Activated T-cell treated with anti-CD3 and anti-CD28 coated beads for 4 hours (primary cell): ENCODE measurements around the gene CPNE4.

Experiments
- DNase-seq: peaks from one replicate; pipeline ENCODE4 v3.0.0-alpha.2; 2020

CPNE4 gene

DNA sequence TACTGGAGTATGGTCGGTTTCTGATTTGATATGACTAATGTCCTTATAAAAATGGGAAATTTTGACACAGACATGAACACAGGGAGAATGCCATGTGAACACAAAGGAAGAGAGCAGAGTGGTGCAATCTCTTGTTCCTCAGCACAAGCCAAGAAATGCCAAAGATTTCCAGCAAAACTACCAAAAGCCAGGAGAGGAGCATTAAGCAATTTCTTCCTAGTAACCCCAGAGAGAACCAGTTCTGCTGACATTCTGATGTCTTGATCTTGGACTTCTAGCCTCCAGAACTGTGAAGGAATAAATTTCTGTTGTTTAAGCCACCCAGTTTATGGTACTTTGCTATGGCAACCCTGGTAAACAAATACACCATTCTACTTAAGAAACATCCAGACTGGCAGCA is 304.2 kb downstream of the CPNE4 start:
- no peak for DNase-seq

DNA sequence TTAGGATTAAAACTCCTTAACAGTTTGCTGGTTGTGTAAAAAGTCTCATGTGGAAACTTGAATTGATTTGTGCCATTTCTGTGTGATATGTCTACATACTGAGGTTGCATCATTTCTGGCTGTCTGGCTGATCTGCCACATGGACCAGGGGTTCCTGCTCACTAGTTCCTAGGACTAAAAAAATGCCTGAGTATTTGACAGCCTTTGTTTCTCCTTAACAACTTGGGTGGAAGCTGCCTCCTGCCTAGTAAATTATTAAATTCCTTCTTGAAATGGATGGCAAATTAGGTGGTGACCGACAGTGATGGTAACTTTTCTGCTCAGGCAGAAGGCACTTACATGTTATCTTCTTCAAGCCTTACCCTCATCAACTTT is 305.2 kb downstream of the CPNE4 start:
- no peak for DNase-seq

DNA sequence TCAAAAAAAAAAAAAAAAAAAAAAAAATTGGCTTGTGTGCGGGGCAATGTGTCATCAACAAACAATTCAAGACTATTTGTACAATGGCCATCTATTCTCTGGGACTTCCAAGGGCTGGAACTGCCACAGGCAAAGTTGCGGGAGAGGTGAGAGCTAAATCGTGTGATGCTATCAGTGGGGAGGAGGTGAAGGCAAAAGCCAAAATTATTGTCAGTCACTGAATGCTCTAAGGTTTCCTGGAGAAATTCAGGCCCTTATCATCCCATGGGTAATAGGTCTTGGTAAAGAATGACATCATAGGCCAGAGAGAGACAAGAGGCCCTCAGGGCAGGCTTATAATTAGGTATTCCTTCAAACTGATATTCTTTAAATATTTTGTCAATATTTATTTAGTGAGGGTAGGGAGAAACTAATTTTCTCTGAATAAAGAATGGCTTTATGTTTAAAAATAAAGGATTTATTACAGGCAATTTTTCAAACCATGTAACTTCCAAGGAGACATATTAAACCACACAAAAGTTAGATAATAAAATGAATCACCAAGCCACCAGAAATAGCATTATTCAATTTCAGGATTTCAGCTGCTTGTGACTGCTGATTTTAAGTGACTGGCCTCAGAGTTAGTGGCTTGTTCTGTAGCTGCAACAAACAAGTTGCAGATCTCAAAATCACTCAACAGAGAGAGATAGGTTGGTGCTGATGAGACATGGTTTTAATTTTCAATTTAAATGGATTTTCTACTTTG is 305.7 kb downstream of the CPNE4 start:
- no peak for DNase-seq

DNA sequence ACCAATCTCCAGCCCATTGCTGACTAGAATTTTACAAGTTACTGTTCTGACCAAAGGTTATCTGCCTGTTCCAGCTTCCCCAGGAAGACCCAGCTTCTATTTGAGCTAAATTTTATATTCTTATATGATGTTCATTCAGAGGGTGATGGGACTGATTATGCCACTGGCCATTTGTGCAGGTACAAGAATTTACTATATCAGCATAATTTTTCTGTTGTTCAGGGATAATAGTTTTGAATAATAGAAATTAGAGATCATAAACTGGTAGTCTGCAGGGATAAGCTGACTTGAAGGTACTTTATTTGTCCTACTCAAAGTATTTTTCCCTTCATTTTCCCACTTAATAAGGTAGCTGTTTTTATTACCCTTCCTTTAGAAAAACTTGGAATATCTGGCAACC is 309.4 kb downstream of the CPNE4 start:
- DNase-seq: no peak

DNA sequence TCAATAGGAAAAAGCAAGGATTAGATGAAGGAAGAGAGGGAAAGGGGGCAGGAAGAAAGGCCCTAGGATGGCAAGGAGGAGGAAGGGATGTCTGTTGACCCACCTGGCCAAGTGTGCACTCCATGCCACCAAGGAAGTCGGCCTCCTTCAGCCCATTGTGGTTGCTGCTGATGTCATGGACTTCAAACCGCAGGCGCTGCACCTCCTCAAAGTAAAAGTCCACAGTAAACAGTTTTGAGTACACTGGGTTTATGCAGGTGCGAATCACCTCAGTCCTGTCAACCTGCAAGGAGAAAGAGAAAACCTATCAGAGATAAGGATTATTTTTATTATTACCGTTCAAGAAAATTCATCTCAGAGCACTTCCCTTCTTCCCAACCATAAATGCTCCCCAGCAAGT is 311.5 kb downstream of the CPNE4 start:
- DNase-seq: no peak

DNA sequence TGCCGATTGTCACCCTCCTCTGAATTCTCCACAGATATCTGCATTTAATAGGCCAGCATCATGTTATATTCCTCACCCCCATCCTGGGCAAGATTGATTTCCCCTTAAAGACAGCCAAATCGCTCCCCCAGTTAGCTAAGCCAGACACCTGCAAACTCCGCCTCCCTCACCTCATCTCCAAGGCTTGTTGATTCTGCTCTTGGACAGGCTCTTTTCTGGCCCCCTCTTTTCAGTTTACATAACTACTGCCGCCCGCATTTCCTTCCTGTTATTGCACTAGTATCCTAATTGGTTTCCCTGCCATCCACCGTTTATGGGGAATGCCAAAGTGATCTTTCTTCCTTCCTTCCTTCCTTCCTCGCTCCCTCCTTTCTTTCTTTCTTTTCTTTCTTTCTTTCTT is 317.3 kb downstream of the CPNE4 start:
- no peak for DNase-seq

DNA sequence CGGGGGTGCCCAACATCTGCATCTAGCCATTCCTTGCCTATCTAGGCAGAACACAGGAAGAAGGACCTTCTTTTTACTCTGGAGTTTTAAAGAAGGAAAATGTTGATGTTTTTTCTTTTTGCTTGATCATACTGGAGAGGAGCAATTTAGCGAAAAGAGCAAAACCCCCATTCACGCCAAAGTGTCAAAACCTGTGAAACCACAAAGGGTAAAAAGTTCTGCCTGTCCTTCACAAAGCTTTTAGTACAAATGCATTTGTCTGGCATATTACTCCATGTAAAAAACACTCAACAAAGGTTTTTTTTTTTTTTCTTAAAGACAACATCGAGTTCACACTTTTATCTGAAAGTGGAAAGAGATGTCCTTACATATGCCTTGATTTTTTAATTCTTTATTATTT is 317.9 kb downstream of the CPNE4 start:
- no peak for DNase-seq

DNA sequence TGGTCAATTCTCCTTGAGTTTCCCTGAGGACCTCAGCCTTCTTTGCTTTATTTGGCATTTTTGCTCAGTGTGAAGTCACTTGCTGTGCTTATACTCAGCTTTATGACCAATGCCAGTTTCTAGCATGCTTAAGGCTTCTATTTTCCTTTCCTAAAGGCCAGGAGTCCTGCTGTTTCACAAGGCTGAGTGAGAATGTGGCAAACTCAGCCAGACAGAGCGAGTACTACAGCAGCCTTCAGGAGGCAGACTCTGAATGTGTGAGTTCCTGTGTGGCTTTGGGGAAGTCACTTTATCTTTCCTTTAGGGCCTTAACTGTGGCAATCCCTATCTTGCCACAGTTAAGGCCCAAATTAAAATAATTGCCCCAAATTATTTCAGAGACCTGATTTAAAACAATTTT is 318.8 kb downstream of the CPNE4 start:
- DNase-seq: no peak

DNA sequence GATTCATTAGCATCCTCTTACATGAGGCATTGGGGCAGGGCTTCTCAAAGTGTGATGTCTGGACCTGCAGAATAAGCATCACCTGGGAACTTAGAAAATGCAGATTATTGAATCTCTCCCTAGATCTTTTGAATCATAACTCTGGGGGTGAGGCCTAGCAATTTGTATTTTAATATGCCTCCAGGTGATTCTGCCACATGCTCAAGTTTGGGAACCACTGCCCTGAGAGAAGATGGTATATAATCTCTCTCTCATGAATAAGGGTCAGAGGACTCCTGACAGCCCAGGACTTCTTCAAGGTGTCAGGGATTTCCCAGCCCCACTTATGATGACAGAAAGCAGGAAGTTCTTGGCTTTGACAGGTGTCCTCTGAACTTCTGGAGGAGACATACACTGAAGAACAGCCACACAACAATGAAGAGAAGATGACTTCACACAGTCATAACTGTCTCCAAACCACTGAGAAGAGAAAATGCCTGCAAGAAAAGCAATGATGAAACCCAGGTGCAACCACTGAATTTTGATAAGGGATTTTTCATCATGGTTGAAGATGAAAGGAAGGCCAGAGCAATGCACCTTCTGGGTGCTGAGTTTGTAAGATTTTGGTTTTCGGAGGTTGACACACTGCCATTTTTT is 320.1 kb downstream of the CPNE4 start:
- DNase-seq: no peak

DNA sequence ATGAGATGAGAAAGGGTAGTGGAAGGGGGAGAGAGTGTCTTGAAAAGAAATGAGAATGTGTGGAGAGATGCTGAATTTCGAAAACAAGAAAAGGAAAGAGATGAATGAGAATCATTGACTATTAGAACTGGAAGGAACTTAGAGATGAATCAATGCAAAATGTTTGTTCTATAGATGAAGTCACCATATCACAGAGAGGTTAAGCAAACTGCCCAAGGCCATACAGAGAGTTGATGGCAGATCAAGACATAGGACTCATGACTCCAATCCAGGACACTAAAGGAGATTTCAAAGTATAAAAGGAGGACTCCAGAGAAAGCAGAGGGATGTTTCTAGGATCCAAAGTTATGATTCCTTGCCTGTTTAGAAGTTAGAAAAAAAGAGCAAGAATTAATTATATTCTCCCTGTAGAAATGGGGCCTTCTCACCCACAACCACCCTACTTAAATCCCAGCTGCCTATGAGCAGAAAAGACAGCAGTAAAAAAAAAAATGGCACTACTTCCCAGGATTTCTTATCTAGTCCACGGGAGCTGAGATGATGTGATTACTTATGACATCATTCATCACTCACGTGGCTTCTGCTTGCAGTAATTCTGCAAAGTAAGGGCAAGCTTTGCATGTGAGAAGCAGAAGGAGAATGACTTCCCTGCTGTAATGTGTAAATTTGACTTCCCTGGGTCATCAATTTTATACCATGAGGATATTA is 321.2 kb downstream of the CPNE4 start:
- DNase-seq: no peak

DNA sequence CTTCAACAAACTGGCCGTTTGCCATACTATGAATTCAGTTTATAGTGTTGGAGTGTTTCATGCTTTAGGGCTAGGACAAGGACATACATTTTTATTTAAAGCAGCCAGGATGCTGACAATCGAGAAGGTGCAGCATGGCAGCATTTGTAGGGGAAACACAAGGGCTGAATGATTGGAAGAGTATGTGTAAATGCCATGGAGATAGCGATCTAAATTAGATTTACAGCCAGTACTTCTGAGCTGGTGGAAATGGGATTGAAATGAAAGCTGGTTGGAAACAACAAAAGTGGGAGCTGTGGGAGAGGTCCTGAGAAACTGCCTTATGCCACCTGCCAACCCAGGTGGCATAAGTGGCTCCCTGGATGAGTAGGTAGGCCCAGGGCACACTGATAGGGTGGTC is 322.2 kb downstream of the CPNE4 start:
- no peak for DNase-seq

DNA sequence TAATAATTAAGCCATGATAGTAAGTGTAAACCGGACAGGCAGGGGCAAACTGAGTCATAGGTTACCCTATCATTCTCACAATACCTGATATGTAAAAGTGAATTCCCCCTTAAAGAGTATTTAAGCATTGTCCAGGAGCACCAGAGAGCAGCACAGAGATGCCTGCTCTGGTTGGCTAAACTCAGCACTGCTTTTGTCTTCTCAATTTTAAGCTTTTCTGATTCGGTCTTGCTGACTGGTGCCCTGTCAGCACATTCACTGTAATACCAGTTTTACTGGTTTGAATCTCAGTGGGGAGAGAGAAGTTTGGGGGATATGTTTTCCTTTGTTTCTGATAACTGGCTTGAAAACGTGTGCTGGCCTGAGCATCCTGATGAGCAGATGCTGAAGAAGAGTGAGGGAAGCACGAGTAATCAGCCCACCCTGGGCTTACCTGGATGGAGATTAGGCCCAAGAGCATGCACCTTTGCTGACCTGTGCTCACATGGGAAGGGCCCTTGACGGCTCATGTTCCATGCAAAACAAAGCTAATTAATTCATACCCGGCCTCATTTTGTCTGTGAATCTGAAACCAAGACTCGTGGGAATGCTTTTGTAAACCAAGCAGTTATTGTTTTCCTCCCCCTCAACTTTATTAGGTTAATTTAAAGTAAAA is 323.6 kb downstream of the CPNE4 start:
- no peak for DNase-seq

DNA sequence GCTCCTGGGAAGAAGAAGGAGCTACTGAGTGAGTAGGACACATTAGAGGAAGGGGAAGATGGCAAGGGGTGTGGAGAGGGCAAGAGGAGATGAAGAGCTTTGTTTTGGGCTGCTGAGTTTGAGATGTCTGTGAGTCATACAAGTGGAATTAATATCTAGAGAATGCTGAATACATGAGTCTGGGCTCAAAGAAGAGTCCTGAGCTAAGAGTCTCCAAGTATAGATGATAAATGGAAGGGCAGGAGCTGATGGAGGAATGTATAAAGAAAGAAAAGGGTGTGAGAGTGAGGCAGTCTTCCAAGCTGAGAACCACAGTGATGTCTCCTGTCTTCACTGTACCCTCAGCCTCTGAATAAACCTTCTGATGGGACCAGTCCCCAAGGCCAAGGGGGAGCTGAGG is 326.6 kb downstream of the CPNE4 start:
- no peak for DNase-seq

DNA sequence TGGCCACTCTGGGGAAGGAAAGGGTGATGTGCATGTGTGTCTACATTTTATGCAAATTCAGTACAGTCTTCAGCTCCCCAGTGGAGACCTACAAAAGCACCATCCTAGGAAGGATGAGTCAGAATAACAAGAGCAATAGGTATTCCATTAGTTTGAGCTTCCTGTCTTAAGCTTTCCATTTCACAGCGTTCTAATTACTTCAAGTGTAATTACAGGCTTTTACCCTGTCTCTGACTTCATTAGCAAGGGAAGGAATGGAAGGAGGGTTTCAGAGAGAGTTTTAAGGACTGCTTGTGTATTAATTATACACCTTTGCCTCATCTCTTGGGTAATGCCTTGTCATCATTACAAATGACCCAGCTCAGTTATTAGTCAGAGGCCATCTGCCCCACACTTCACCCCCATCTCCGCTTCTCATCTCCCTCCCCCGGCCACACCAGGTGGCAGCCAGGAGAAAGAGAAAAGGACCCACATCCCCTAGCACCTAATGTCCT is 329.2 kb downstream of the CPNE4 start:
- DNase-seq: no peak

DNA sequence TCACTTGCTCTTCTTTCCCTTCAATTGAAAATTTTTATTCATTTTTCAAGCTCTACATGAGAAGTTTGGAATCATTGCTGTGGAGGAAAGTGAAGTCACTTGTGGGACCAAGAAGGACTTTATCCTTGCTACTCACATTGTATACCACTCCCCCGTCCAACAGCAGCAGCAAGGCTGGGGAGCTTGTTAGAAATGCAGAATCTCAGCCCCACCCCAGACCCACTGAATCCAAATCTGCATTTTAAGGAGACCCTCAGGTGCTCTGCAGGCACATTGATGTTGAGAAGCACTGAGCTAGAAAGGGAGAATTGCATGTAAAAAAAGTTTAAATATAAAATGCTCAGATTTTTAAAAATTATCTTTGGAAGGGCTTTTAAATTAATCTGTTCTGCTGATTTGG is 329.7 kb downstream of the CPNE4 start:
- no peak for DNase-seq

DNA sequence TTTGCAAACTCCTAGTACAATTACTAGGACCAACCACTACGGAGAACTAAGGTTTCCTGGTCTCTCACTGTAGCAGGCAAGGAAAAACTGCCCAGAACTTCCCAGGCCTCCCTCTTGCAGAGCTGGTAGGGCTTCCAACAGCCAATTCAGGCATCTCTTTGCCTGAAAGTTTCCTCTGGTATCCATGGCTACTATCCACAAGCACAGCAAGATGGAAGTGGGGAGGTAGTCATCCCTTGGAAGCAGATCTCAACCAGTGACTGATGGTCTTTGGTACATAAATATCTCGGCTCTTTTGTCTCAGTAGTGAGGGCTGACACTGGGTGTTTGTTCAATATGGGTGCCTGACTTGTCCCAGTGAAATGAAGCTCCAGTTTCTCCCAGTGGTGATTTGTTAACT is 330.7 kb downstream of the CPNE4 start:
- no peak for DNase-seq

DNA sequence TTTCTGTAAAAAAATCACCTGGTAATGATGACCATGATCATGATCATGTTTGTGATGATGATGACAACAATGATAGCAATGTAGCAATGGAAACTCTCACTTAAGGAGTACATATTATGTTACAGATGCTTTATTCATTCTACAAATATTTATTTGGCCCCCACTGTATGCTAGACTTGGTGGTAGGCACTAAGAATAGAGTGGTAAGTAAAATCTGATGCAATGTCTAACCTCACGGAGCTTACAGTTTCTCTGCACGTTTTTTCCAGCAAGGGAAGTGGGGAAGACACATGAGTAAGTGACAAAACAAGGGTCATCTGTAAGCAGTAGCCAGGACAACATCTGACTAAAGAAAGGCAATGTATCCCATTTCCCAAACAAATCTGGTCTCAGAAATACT is 332.7 kb downstream of the CPNE4 start:
- no peak for DNase-seq

DNA sequence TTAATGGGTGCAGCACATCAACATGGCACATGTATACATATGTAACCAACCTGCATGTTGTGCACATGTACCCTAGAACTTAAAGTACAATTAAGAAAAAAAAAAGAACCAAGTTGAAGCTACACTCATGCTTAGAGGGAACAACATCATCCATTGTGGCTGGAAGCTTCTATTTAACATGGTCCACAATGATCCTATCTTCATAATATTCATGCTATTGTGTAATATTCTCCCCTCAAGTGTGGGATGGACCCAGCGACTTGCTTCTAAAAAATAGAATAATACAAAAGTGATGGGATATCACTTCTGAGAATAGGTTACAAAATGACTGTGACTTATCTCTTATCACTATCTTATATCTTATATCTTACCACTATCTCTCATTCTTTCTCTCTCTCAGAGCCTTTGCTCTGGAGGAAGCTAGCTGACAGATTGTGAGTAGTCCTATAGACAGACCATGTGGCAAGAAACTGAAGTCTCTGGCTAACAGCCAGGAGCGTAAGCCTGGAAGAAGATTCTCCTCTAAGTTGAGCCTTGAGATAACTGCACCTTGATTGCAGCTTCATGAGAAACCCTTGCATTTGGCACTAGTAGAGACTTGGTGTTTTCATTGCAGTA is 333.6 kb downstream of the CPNE4 start:
- DNase-seq: no peak

DNA sequence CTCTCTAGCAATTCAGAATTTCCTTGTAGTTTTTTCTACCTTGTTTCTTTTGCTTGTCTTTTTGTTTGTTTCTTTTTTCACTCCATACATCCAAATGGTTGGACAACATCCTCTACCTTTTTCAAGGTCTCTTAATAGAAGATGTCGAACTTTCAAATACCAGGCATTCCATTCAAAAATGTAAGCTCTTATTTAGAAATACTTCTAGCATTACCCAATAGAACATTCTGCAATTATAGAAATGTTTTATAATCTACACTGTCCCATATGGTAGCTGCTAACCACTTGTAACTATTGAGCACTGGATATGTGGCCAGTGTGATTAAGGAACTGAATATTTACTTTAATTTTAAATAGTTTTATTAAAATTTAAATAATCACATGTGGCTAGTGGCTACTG is 335.8 kb downstream of the CPNE4 start:
- no peak for DNase-seq

DNA sequence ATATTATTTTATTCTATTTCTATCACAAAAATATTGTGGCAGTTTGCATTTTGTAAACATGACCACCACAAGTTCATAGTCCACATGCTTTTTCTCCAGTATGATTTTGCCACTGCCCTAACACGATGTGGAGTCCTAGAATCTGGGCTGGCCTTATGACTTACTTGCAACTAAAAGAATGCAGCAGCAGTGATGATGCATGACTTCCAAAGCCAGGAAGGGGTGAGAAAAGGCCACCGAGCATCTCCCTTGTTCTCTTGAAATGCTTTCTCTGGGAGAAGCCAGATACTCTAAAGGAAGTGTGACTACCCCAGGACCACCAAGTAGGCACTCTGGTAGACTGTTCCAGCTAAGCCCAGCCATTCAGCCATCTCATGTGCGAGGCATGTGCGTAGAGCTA is 340.4 kb downstream of the CPNE4 start:
- DNase-seq: no peak

DNA sequence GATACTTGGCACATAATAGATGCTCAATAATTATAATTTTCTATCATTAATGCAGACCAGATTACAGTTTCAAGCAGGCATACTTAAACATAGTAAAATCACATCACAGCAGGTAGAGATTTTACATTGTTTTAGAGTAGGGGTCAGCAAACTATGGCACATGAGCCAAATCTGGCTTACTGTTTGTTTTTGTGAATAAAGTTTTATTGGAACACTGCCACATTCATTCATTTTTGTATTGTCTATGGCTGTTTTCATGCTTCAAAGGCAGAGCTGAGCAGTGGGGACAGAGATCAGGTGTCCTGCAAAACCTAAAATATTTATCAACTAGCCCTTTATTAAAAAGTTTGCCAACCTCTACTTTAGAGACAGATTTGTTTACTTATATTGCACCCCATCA is 342.5 kb downstream of the CPNE4 start:
- no peak for DNase-seq

DNA sequence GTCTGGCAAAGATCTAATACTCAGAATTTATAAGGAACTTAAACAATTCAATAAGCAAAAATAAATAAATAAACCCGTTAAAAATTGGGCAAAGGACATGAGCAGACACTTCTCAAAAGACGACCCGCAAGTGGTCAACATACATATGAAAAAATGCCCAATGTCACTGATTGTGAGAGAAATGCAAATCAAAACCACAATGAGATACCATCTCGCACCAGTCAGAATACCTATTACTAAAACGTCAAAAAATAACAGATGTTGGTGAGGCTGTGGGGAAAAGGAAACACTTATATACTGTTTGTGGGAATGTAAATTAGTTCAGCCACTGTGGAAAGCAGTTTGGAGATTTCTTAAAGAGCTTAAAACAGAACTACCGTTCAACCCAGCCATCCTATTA is 344.0 kb downstream of the CPNE4 start:
- DNase-seq: no peak

DNA sequence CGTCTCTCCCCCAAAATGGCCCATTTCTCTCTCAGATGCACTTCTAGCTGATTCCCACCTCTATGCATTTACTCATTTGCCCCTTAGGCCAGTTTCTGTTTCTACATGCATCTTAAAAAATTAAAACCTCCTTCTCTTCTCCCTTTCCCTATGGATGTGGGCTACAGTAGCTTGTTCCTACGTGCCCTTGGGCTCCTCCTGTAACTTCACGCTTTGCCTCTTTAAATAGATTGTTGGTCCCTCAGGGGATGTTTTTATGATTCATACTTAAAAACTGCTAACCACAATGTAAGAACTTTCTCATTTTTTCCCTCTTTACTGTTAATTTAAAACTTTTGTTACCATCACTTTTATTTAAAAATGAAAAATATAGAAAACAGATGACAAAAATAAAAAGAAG is 346.4 kb downstream of the CPNE4 start:
- no peak for DNase-seq
